WTC11 (cell line): ENCODE results near the gene NUDT15. TPM values are rescaled to one million over a fixed set of nuclear protein-coding genes. Genes with fewer than 3 reads are reported as not detected.

Source experiments
- CREM ChIP-seq: sonication (generic); formaldehyde crosslinking; IDR thresholded peaks from 2 replicates; pipeline ENCODE4 v1.8.1; 2022; ENCODE audit warnings: mild to moderate bottlenecking, missing genetic modification reagents, moderate library complexity
- FOXJ3 ChIP-seq: sonication (generic); formaldehyde crosslinking; IDR thresholded peaks from 2 replicates; pipeline ENCODE4 v1.9.0; 2021; ENCODE audit warnings: missing genetic modification reagents, mild to moderate bottlenecking, borderline replicate concordance
- FOXP1 ChIP-seq: sonication (generic); formaldehyde crosslinking; IDR thresholded peaks from 2 replicates; pipeline ENCODE4 v1.8.0; 2022; ENCODE audit warnings: missing genetic modification reagents, mild to moderate bottlenecking, moderate library complexity, borderline replicate concordance
- IRF2 ChIP-seq: sonication (generic); formaldehyde crosslinking; IDR thresholded peaks from 2 replicates; pipeline ENCODE4 v1.8.0; 2022; ENCODE audit warnings: low read depth, missing genetic modification reagents, borderline replicate concordance
- JAZF1 ChIP-seq: fragments of 250-450 bp; sonication (Bioruptor Pico); IDR thresholded peaks from 2 replicates; pipeline ENCODE4 v1.9.0; 2021; ENCODE audit warnings: moderate library complexity, mild to moderate bottlenecking, inconsistent platforms
- NFE2L1 ChIP-seq: sonication (generic); formaldehyde crosslinking; IDR thresholded peaks from 2 replicates; pipeline ENCODE4 v1.8.1; 2023; ENCODE audit warnings: missing genetic modification reagents
- NR2C2 ChIP-seq: sonication (generic); formaldehyde crosslinking; IDR thresholded peaks from 2 replicates; pipeline ENCODE4 v1.8.0; 2022; ENCODE audit warnings: mild to moderate bottlenecking, missing genetic modification reagents
- RELA ChIP-seq: sonication (generic); formaldehyde crosslinking; IDR thresholded peaks from 2 replicates; pipeline ENCODE4 v1.8.1; 2022; ENCODE audit warnings: missing genetic modification reagents, mild to moderate bottlenecking, borderline replicate concordance
- SMAD4 ChIP-seq: sonication (generic); formaldehyde crosslinking; IDR thresholded peaks from 2 replicates; pipeline ENCODE4 v1.8.0; 2022; ENCODE audit warnings: mild to moderate bottlenecking, missing genetic modification reagents
- SOX15 ChIP-seq: fragments of 250-450 bp; sonication (Bioruptor Pico); IDR thresholded peaks from 2 replicates; pipeline ENCODE4 v1.9.0; 2021; ENCODE audit warnings: mild to moderate bottlenecking
- SP1 ChIP-seq: sonication (generic); formaldehyde crosslinking; conservative IDR thresholded peaks from 2 replicates; pipeline ENCODE4 v1.8.1; 2022; ENCODE audit warnings: missing genetic modification reagents
- ZBTB21 ChIP-seq: sonication (generic); formaldehyde crosslinking; IDR thresholded peaks from 2 replicates; pipeline ENCODE4 v1.8.1; 2023; ENCODE audit warnings: mild to moderate bottlenecking, missing genetic modification reagents, borderline replicate concordance
- ZNF317 ChIP-seq: sonication (generic); formaldehyde crosslinking; IDR thresholded peaks from 2 replicates; pipeline ENCODE4 v1.8.1; 2023; ENCODE audit warnings: low read depth, mild to moderate bottlenecking, moderate library complexity, missing genetic modification reagents, borderline replicate concordance
- ZNF416 ChIP-seq: fragments of 250-450 bp; sonication (Bioruptor Pico); IDR thresholded peaks from 2 replicates; pipeline ENCODE4 v1.9.0; 2021; ENCODE audit warnings: mild to moderate bottlenecking, inconsistent platforms
- ZNF423 ChIP-seq: fragments of 250-450 bp; sonication (Bioruptor Pico); IDR thresholded peaks from 2 replicates; pipeline ENCODE4 v2.1.2; 2022; ENCODE audit warnings: mild to moderate bottlenecking, moderate library complexity
- total RNA-seq: library from RNA; stranded (reverse); gene quantifications from 3 replicates; pipeline ENCODE4 v1.2.3, GENCODE V29; 2021
- TF ChIP-seq, protein P1 (sequence below): sonication (generic); formaldehyde crosslinking; IDR thresholded peaks from 2 replicates; pipeline ENCODE4 v1.8.1; 2023; ENCODE audit warnings: mild to moderate bottlenecking, moderate library complexity, missing genetic modification reagents
- TF ChIP-seq, protein P2 (sequence below): sonication (generic); formaldehyde crosslinking; IDR thresholded peaks from 2 replicates; pipeline ENCODE4 v1.8.0; 2022; ENCODE audit warnings: missing genetic modification reagents
- TF ChIP-seq, protein P3 (sequence below): sonication (generic); formaldehyde crosslinking; IDR thresholded peaks from 2 replicates; pipeline ENCODE4 v1.8.1; 2023; ENCODE audit warnings: mild to moderate bottlenecking, missing genetic modification reagents, moderate library complexity
- TF ChIP-seq, protein P4 (sequence below): sonication (generic); formaldehyde crosslinking; IDR thresholded peaks from 2 replicates; pipeline ENCODE4 v1.8.1; 2022; ENCODE audit warnings: mild to moderate bottlenecking, missing genetic modification reagents, moderate library complexity, borderline replicate concordance
- TF ChIP-seq, protein P5 (sequence below): fragments of 200-600 bp; IDR thresholded peaks from 2 replicates; pipeline ENCODE4 v1.8.0; 2022; ENCODE audit warnings: antibody characterized with exemption
- TF ChIP-seq, protein P6 (sequence below): sonication (generic); formaldehyde crosslinking; IDR thresholded peaks from 2 replicates; pipeline ENCODE4 v1.8.1; 2022; ENCODE audit warnings: low read depth, missing genetic modification reagents, borderline replicate concordance
- TF ChIP-seq, protein P7 (sequence below): fragments of 250-450 bp; sonication (Bioruptor Pico); IDR thresholded peaks from 2 replicates; pipeline ENCODE4 v1.9.0; 2021; ENCODE audit warnings: mild to moderate bottlenecking
- TF ChIP-seq, protein P8 (sequence below): fragments of 250-450 bp; sonication (Bioruptor Pico); conservative IDR thresholded peaks from 2 replicates; pipeline ENCODE4 v1.9.0; 2021; ENCODE audit warnings: mild to moderate bottlenecking

Gene NUDT15
- total RNA-seq, 1 experiment from 2014 or later, result 48.8 TPM

DNA sequence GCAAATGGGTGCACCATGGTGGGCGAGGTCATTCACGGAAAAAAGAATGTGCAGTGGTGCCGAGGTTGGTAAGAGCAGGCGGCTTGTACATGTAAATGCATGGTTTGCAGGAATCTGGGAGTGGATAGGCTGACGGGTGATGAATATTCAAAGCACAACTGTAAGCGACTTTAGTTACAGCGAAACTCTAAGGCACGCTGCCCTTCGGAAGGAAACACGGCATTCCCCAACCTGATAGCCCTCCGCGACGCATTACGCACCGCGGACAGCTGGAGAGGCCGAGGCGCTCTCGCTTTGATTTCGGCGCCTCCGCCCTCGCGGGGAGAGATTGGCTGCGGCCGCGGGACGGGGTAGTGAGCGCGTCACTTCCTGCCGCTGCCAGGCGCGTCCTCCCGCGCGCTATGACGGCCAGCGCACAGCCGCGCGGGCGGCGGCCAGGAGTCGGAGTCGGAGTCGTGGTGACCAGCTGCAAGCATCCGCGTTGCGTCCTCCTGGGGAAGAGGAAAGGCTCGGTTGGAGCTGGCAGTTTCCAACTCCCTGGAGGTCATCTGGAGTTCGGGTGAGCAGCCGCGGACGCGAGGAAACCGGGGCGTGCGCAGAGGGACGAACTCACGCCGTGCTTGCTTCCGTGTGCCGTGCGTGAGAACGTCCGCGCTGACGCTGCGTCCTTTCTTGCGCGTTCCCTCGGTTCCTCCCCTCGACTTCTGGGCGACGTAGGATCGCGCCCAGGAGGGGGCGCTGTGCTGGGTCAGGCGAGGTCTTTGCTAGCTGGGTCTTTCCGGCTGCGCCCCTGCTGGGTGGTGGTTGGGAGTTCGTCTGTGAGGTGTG is at the start of gene NUDT15 (continued):
- TF ChIP-seq, protein P1, sequence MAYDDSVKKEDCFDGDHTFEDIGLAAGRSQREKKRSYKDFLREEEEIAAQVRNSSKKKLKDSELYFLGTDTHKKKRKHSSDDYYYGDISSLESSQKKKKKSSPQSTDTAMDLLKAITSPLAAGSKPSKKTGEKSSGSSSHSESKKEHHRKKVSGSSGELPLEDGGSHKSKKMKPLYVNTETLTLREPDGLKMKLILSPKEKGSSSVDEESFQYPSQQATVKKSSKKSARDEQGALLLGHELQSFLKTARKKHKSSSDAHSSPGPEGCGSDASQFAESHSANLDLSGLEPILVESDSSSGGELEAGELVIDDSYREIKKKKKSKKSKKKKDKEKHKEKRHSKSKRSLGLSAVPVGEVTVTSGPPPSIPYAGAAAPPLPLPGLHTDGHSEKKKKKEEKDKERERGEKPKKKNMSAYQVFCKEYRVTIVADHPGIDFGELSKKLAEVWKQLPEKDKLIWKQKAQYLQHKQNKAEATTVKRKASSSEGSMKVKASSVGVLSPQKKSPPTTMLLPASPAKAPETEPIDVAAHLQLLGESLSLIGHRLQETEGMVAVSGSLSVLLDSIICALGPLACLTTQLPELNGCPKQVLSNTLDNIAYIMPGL, result peak; percentile 86; the same call in 1 of the 2 replicates
- TF ChIP-seq RELA (CRISPR knock-in tag), result no peak; the same call in none of the 2 replicates
- TF ChIP-seq, protein P2, sequence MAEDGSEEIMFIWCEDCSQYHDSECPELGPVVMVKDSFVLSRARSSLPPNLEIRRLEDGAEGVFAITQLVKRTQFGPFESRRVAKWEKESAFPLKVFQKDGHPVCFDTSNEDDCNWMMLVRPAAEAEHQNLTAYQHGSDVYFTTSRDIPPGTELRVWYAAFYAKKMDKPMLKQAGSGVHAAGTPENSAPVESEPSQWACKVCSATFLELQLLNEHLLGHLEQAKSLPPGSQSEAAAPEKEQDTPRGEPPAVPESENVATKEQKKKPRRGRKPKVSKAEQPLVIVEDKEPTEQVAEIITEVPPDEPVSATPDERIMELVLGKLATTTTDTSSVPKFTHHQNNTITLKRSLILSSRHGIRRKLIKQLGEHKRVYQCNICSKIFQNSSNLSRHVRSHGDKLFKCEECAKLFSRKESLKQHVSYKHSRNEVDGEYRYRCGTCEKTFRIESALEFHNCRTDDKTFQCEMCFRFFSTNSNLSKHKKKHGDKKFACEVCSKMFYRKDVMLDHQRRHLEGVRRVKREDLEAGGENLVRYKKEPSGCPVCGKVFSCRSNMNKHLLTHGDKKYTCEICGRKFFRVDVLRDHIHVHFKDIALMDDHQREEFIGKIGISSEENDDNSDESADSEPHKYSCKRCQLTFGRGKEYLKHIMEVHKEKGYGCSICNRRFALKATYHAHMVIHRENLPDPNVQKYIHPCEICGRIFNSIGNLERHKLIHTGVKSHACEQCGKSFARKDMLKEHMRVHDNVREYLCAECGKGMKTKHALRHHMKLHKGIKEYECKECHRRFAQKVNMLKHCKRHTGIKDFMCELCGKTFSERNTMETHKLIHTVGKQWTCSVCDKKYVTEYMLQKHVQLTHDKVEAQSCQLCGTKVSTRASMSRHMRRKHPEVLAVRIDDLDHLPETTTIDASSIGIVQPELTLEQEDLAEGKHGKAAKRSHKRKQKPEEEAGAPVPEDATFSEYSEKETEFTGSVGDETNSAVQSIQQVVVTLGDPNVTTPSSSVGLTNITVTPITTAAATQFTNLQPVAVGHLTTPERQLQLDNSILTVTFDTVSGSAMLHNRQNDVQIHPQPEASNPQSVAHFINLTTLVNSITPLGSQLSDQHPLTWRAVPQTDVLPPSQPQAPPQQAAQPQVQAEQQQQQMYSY (CRISPR knock-in tag), result no peak
- no peak for TF ChIP-seq JAZF1 (CRISPR knock-in tag)
- TF ChIP-seq, protein P3, sequence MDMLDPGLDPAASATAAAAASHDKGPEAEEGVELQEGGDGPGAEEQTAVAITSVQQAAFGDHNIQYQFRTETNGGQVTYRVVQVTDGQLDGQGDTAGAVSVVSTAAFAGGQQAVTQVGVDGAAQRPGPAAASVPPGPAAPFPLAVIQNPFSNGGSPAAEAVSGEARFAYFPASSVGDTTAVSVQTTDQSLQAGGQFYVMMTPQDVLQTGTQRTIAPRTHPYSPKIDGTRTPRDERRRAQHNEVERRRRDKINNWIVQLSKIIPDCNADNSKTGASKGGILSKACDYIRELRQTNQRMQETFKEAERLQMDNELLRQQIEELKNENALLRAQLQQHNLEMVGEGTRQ (CRISPR knock-in tag), result peak; percentile 31; the same call in 1 of the 2 replicates
- 0 out of 2 replicates have a peak, but pooled peaks have one; percentile 56 for TF ChIP-seq FOXJ3 (CRISPR knock-in tag)
- no peak for TF ChIP-seq ZNF423 (CRISPR knock-in tag)
- peak; percentile 97 for TF ChIP-seq FOXP1
- TF ChIP-seq NFE2L1 (CRISPR knock-in tag), result peak; percentile 88
- peak; percentile 87 for TF ChIP-seq CREM
- TF ChIP-seq, protein P4, sequence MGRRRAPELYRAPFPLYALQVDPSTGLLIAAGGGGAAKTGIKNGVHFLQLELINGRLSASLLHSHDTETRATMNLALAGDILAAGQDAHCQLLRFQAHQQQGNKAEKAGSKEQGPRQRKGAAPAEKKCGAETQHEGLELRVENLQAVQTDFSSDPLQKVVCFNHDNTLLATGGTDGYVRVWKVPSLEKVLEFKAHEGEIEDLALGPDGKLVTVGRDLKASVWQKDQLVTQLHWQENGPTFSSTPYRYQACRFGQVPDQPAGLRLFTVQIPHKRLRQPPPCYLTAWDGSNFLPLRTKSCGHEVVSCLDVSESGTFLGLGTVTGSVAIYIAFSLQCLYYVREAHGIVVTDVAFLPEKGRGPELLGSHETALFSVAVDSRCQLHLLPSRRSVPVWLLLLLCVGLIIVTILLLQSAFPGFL, result peak; percentile 92
- TF ChIP-seq ZNF416 (CRISPR knock-in tag), result 0 out of 2 replicates have a peak, but pooled peaks have one; percentile 68
- TF ChIP-seq SOX15 (CRISPR knock-in tag), result no peak
- TF ChIP-seq, protein P5, sequence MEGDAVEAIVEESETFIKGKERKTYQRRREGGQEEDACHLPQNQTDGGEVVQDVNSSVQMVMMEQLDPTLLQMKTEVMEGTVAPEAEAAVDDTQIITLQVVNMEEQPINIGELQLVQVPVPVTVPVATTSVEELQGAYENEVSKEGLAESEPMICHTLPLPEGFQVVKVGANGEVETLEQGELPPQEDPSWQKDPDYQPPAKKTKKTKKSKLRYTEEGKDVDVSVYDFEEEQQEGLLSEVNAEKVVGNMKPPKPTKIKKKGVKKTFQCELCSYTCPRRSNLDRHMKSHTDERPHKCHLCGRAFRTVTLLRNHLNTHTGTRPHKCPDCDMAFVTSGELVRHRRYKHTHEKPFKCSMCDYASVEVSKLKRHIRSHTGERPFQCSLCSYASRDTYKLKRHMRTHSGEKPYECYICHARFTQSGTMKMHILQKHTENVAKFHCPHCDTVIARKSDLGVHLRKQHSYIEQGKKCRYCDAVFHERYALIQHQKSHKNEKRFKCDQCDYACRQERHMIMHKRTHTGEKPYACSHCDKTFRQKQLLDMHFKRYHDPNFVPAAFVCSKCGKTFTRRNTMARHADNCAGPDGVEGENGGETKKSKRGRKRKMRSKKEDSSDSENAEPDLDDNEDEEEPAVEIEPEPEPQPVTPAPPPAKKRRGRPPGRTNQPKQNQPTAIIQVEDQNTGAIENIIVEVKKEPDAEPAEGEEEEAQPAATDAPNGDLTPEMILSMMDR, result peak; percentile 96
- no peak for TF ChIP-seq ZNF317
- no peak for TF ChIP-seq IRF2 (CRISPR knock-in tag)
- TF ChIP-seq, protein P6, sequence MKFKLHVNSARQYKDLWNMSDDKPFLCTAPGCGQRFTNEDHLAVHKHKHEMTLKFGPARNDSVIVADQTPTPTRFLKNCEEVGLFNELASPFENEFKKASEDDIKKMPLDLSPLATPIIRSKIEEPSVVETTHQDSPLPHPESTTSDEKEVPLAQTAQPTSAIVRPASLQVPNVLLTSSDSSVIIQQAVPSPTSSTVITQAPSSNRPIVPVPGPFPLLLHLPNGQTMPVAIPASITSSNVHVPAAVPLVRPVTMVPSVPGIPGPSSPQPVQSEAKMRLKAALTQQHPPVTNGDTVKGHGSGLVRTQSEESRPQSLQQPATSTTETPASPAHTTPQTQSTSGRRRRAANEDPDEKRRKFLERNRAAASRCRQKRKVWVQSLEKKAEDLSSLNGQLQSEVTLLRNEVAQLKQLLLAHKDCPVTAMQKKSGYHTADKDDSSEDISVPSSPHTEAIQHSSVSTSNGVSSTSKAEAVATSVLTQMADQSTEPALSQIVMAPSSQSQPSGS (CRISPR knock-in tag), result peak; percentile 83; the same call in 1 of the 2 replicates
- no peak; the same call in none of the 2 replicates for TF ChIP-seq NR2C2 (CRISPR knock-in tag)
- peak; percentile 90 for TF ChIP-seq ZBTB21
- no peak for TF ChIP-seq SMAD4 (CRISPR knock-in tag)
- TF ChIP-seq SP1 (CRISPR knock-in tag), result peak; percentile 85
- TF ChIP-seq, protein P7, sequence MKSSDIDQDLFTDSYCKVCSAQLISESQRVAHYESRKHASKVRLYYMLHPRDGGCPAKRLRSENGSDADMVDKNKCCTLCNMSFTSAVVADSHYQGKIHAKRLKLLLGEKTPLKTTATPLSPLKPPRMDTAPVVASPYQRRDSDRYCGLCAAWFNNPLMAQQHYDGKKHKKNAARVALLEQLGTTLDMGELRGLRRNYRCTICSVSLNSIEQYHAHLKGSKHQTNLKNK (CRISPR knock-in tag), result no peak
- TF ChIP-seq, protein P8, sequence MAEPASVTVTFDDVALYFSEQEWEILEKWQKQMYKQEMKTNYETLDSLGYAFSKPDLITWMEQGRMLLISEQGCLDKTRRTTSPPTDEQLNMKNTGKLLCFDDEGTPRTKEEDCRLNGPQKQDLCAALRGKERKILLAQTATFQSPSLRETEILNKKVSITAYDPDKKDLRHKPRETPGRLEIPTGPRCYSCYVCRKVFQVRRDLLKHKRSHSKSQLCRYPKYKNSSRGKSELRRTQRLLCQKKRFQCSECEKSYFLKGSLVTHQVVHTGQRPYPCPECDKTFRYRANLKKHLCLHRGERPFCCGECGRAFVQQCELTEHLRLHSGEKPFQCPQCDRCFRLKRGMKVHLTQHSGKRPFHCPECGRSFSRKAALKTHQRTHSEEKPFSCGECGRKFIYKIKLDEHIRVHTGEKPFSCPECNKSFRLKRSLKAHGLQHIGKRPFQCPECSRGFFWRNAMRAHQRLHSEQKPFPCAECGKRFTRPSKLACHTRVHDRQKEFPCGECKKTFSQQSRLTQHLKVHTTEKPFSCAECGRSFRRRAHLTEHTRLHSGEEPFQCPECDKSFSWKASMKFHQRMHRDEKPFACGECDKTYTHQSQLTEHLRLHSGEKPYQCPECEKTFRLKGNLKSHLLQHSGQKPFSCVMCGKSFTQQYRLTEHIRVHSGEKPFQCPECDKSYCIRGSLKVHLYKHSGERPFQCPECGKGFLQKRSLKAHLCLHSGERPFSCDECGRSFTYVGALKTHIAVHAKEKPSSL (CRISPR knock-in tag), result no peak
